Neural progenitor cell (in vitro differentiated cells): ENCODE measurements around the gene RBM14. TPM values are rescaled to one million over a fixed set of nuclear protein-coding genes. Genes with fewer than 3 reads are reported as not detected.

Experiments used
- DNase-seq: peaks from one replicate; pipeline ENCODE4 v3.0.0-alpha.2; 2016; ENCODE audit warnings: low spot score
- H2AFZ ChIP-seq: fragments of 200-600 bp; sonication (generic); replicated peaks from 2 replicates; pipeline ENCODE4 v1.6.1; 2016; ENCODE audit warnings: antibody characterized with exemption
- H3F3A ChIP-seq: fragments of 200-600 bp; sonication (generic); 2 replicates; pipeline ENCODE4 v1.6.1; 2016; ENCODE audit warnings: antibody characterized with exemption, low read depth
- H3K27ac ChIP-seq: fragments of 200-600 bp; sonication (generic); 2 replicates; pipeline ENCODE4 v1.5.1; 2016; ENCODE audit warnings: mild to moderate bottlenecking
- H3K27me3 ChIP-seq: fragments of 200-600 bp; sonication (generic); 2 replicates; pipeline ENCODE4 v1.6.1; 2016; ENCODE audit warnings: mild to moderate bottlenecking, moderate library complexity
- H3K36me3 ChIP-seq: fragments of 200-600 bp; sonication (generic); 2 replicates; pipeline ENCODE4 v1.5.1; 2016
- H3K4me1 ChIP-seq: fragments of 200-600 bp; sonication (generic); 2 replicates; pipeline ENCODE4 v1.6.1; 2016; ENCODE audit warnings: mixed run types
- H3K4me2 ChIP-seq: fragments of 200-600 bp; sonication (generic); 2 replicates; pipeline ENCODE4 v1.6.1; 2016
- H3K4me3 ChIP-seq: fragments of 200-600 bp; sonication (generic); 2 replicates; pipeline ENCODE4 v1.5.1; 2016
- H3K79me2 ChIP-seq: fragments of 200-600 bp; sonication (generic); 2 replicates; pipeline ENCODE4 v1.6.1; 2016; ENCODE audit warnings: low read depth
- H3K9ac ChIP-seq: fragments of 200-600 bp; sonication (generic); 2 replicates; pipeline ENCODE4 v1.6.1; 2016
- H3K9me3 ChIP-seq: fragments of 200-600 bp; sonication (generic); 2 replicates; pipeline ENCODE4 v1.5.1; 2016; ENCODE audit warnings: low read depth
- H4K20me1 ChIP-seq: fragments of 200-600 bp; sonication (generic); 2 replicates; pipeline ENCODE4 v1.6.1; 2016; ENCODE audit warnings: low read depth
- H3K27ac Mint-ChIP-seq: 3 replicates; pipeline ENCODE4 v1.8.0; 2021; ENCODE audit warnings: mixed read lengths
- H3K27me3 Mint-ChIP-seq: 2 replicates; pipeline ENCODE4 v1.8.0; 2022; ENCODE audit warnings: low read depth, mild to moderate bottlenecking, inconsistent platforms, moderate library complexity, mixed read lengths; ENCODE audit not compliant: insufficient read depth
- H3K36me3 Mint-ChIP-seq: 3 replicates; pipeline ENCODE4 v1.8.0; 2021; ENCODE audit warnings: mixed read lengths
- H3K4me1 Mint-ChIP-seq: 3 replicates; pipeline ENCODE4 v1.8.0; 2021; ENCODE audit warnings: mixed read lengths
- H3K4me3 Mint-ChIP-seq: 3 replicates; pipeline ENCODE4 v1.8.0; 2021; ENCODE audit warnings: mild to moderate bottlenecking, moderate library complexity, mixed read lengths
- H3K9me3 Mint-ChIP-seq: 3 replicates; pipeline ENCODE4 v1.8.0; 2020; ENCODE audit warnings: mixed read lengths
- EZH2 ChIP-seq: fragments of 200-600 bp; sonication (generic); IDR thresholded peaks from 2 replicates; pipeline ENCODE4 v1.6.1; 2017; ENCODE audit warnings: antibody characterized with exemption, mild to moderate bottlenecking, moderate library complexity
- EZH2phosphoT487 ChIP-seq: fragments of 200-600 bp; sonication (generic); IDR thresholded peaks from 2 replicates; pipeline ENCODE4 v1.6.1; 2017; ENCODE audit warnings: antibody characterized with exemption
- total RNA-seq: library from RNA; depleted of rRNA; stranded (reverse); fragments of >200 nt; gene quantifications from 2 replicates; pipeline ENCODE4 v1.2.3, GENCODE V29; 2015; ENCODE audit warnings: low replicate concordance
- TF ChIP-seq, protein P1 (sequence below): fragments of 200-600 bp; sonication (generic); IDR thresholded peaks from 2 replicates; pipeline ENCODE4 v1.5.1; 2017; ENCODE audit warnings: antibody characterized with exemption, mild to moderate bottlenecking

The RBM14 gene
- total RNA-seq, 1 donor from 2014 or later = 38.2 TPM

DNA sequence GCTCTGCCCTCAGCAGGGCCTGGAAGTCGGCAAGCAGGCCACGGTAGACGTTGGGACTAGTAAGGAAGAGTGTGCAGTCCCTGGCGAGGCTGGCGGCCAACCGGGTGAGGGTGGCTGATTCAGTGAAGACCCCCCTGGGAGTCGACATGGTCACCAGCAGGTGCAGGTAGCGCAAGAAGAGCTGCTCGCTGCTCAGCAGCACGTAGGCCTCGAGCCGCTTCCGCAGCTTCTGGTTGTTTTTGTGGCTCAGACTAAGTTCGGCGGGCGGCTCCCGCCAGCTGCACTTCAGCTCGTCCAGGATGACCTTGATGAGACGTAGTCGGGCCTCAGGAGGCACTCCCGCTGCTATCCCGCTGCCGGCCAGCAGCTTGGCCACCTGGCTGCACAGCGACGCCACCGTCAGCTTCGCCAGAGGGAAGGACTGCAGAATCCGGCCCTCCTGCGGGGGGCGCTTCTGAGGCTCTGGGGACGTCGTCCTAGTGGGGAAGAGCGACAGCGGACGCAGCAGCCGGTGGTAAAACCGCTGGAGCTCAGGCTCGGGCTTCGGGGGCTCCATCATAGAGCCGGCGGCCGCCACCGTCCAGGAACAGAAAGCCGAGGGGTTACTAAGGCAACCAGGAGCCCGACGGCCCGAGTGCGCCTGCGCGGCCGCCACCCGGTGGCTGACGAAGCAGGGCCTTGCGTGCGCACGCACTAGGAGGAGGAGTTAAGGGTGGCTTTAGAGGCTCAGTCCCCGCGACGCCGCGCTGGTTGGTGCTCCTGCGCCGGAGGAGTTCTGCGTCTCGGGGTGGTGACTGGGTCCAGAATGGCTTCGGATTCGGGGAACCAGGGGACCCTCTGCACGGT is 23.8 kb upstream of the RBM14 start, which contains the start of the genes CCDC87 and CCS:
Gene CCDC87 (minus strand): TSS at position 607 of the 846 bp plus-strand sequence. CDS start 48 bp downstream, at position 559.
Gene CCS (plus strand): TSS at position 729 of the 846 bp plus-strand sequence. CDS start 77 bp downstream, at position 806.
- peak within 1 kb of the TSS; percentile 82 for H2AFZ ChIP-seq
- peaks cover 13% of the 10 kb centered on the region for H3K79me2 ChIP-seq
- H3F3A ChIP-seq = peaks cover 10% of the 10 kb centered on the region
- H3K4me1 Mint-ChIP-seq = peaks cover 18% of the 10 kb centered on the region
- no peak within 1 kb of the TSS for H3K27ac ChIP-seq
- H3K9ac ChIP-seq = peak within 1 kb of the TSS; percentile 43
- no peaks in the 10 kb centered on the region for H3K9me3 ChIP-seq
- peaks cover 26% of the 10 kb centered on the region for H3K9me3 Mint-ChIP-seq
- TF ChIP-seq EZH2 (no peak), EZH2phosphoT487 (no peak)
- TF ChIP-seq, protein P1, sequence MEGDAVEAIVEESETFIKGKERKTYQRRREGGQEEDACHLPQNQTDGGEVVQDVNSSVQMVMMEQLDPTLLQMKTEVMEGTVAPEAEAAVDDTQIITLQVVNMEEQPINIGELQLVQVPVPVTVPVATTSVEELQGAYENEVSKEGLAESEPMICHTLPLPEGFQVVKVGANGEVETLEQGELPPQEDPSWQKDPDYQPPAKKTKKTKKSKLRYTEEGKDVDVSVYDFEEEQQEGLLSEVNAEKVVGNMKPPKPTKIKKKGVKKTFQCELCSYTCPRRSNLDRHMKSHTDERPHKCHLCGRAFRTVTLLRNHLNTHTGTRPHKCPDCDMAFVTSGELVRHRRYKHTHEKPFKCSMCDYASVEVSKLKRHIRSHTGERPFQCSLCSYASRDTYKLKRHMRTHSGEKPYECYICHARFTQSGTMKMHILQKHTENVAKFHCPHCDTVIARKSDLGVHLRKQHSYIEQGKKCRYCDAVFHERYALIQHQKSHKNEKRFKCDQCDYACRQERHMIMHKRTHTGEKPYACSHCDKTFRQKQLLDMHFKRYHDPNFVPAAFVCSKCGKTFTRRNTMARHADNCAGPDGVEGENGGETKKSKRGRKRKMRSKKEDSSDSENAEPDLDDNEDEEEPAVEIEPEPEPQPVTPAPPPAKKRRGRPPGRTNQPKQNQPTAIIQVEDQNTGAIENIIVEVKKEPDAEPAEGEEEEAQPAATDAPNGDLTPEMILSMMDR = peak; percentile 76
- peak within 1 kb of the TSS; percentile 85 for H3K4me2 ChIP-seq
- H3K4me3 ChIP-seq = peak within 1 kb of the TSS; percentile 55
- H4K20me1 ChIP-seq = no peaks in the 10 kb centered on the region
- H3K27me3 ChIP-seq = no peaks in the 10 kb centered on the region
- peak within 1 kb of the TSS; percentile 100 for H3K4me3 Mint-ChIP-seq
- DNase-seq = peak; percentile 98
- H3K27ac Mint-ChIP-seq = peak within 1 kb of the TSS; percentile 100
- peaks cover 6% of the 10 kb centered on the region for H3K4me1 ChIP-seq
- peaks cover 8% of the 10 kb centered on the region for H3K36me3 Mint-ChIP-seq
- H3K36me3 ChIP-seq = no peaks in the 10 kb centered on the region
- H3K27me3 Mint-ChIP-seq = peaks cover 11% of the 10 kb centered on the region

DNA sequence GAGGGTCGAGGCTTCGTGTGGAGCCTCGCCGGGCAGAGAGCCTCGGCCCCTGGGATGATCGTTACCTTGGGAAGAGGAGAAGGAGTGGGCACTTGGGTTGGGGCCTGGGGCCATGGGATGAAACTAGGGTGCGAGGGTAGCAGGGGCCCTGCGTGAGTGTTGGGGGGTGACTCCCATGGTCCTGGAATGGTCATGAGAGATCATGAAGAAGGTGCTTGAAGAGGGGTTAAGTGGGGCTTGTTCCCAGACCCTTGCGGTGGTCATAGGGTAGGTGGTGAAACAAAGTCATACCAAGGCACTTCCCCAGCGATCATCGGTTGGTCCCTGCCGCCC is 23.2 kb upstream of the RBM14 start:
- Histone ChIP-seq H4K20me1 (no peaks in the 10 kb centered on the region), H3K9me3 (no peaks in the 10 kb centered on the region), H3K27me3 (no peaks in the 10 kb centered on the region), H2AFZ (peak overlapping the region; percentile 82), H3K27ac (no peak overlapping the region), H3K4me3 (peak overlapping the region; percentile 55), H3K4me2 (peak overlapping the region; percentile 85), H3K79me2 (peaks cover 13% of the 10 kb centered on the region), H3K9ac (peak overlapping the region; percentile 43), H3F3A (peaks cover 10% of the 10 kb centered on the region), H3K36me3 (no peaks in the 10 kb centered on the region), H3K4me1 (peaks cover 6% of the 10 kb centered on the region)
- Mint-ChIP-seq H3K4me3 (peak overlapping the region; percentile 100), H3K27me3 (peaks cover 11% of the 10 kb centered on the region), H3K27ac (peak overlapping the region; percentile 100), H3K9me3 (peaks cover 26% of the 10 kb centered on the region), H3K4me1 (peaks cover 18% of the 10 kb centered on the region), H3K36me3 (peaks cover 8% of the 10 kb centered on the region)
- no peak for TF ChIP-seq EZH2
- no peak for TF ChIP-seq EZH2phosphoT487
- TF ChIP-seq, protein P1 = no peak
- DNase-seq = no peak

DNA sequence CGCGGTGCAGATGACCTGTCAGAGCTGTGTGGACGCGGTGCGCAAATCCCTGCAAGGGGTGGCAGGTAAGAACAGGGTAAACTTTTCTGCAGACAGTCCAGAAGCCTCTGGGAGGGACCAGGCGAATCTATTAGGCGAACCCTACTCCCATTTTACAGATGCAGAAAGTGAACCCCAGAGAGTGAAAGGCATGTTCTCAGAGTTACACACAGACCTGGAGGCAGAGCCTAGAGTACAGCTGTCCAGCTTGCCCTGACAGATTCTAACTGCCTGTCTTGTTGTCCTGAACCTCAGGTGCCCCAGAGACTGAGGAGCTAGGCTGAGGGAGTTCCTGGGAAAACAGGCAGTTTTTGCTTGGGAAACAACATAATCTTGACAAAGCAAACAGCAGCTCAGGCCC is 22.8 kb upstream of the RBM14 start:
- Mint-ChIP-seq H3K4me3 (peak overlapping the region; percentile 100), H3K36me3 (peaks cover 8% of the 10 kb centered on the region), H3K4me1 (peaks cover 18% of the 10 kb centered on the region), H3K27ac (peak overlapping the region; percentile 100), H3K9me3 (peaks cover 26% of the 10 kb centered on the region), H3K27me3 (peaks cover 11% of the 10 kb centered on the region)
- peaks cover 6% of the 10 kb centered on the region for H3K4me1 ChIP-seq
- H3K9ac ChIP-seq = no peak overlapping the region
- no peaks in the 10 kb centered on the region for H3K9me3 ChIP-seq
- peaks cover 13% of the 10 kb centered on the region for H3K79me2 ChIP-seq
- no peak for DNase-seq
- H3F3A ChIP-seq = peaks cover 10% of the 10 kb centered on the region
- no peak overlapping the region for H3K27ac ChIP-seq
- H3K36me3 ChIP-seq = no peaks in the 10 kb centered on the region
- H3K27me3 ChIP-seq = no peaks in the 10 kb centered on the region
- H4K20me1 ChIP-seq = no peaks in the 10 kb centered on the region
- H3K4me3 ChIP-seq = peak overlapping the region; percentile 55
- TF ChIP-seq EZH2 (no peak), EZH2phosphoT487 (no peak)
- TF ChIP-seq, protein P1 = no peak
- peak overlapping the region; percentile 85 for H3K4me2 ChIP-seq
- no peak overlapping the region for H2AFZ ChIP-seq
